ENCODE measurements around the gene PCYT2. TPM values are rescaled to one million over a fixed set of nuclear protein-coding genes. Genes with fewer than 3 reads are reported as not detected.

PCYT2 gene
- total and polyA plus RNA-seq, 9 of the 15 experiments (the other 6 are each of a cell fraction or from before 2014, with no cell fraction given): 0.92 to 134 (median 82.5) TPM

- 0 out of 2 replicates have a peak, but pooled peaks have one; percentile 69 for TF ChIP-seq STAT6 (CRISPR knock-in tag; IDR thresholded peaks at IDR 0.05)
- no peak for TF ChIP-seq NCOR1 (IDR thresholded peaks at IDR 0.05)
- TF ChIP-seq CBX1 (IDR thresholded peaks at IDR 0.05; ENCODE audit: low read depth): no peak; the same call in 1 of the 2 replicates
- no peak; the same call in 1 of the 2 replicates for TF ChIP-seq VEZF1 (CRISPR knock-in tag; IDR thresholded peaks at IDR 0.05)
- peak; percentile 98 for TF ChIP-seq EP400 (IDR thresholded peaks at IDR 0.05)
- TF ChIP-seq ZNF212 (CRISPR knock-in tag; IDR thresholded peaks at IDR 0.05): no peak
- TF ChIP-seq TGIF2 (CRISPR knock-in tag; IDR thresholded peaks at IDR 0.05): peak; percentile 59; the same call in 1 of the 2 replicates
- no peak for TF ChIP-seq POU5F1 (IDR thresholded peaks at IDR 0.05; ENCODE audit: borderline replicate concordance, low read depth, low read length, partially characterized antibody)
- TF ChIP-seq CHD7 (IDR thresholded peaks at IDR 0.05; ENCODE audit: low read depth, low read length): no peak
Observed at GRCh38 chr17:81871387-81872230, 39.6 kb downstream of the PCYT2 start (continued).
